ENCODE data around the gene SAPCD2.

- TF ChIP-seq CTCF (IDR thresholded peaks at IDR 0.05 in 8 of 11, conservative IDR thresholded peaks at IDR 0.05 in 3 of 11) (no peak), POLR2A (IDR thresholded peaks at IDR 0.05) (no peak), POLR2AphosphoS5 (IDR thresholded peaks at IDR 0.05) (no peak)
Observed at GRCh38 chr9:137013571-137013940, 56.8 kb downstream of the SAPCD2 start.

Measured in spleen (tissue), 7 donors.